HG03095 (cell line): ENCODE results near the gene ST6GALNAC5.
A peak's percentile ranks its signal among the peaks of the same experiment; 100 is the strongest.
"Not testable (repeated sequence)": the region's sequence is repeated elsewhere in the genome, so short reads cannot be mapped to it uniquely, and the experiment has no call there.

ENCODE experiments used
- ATAC-seq: cut with Tn5 transposase; IDR thresholded peaks from one replicate; pipeline ENCODE4 v1.9.1; 2021; ENCODE audit warnings: moderate library complexity; ENCODE audit not compliant: unreplicated experiment

ST6GALNAC5 gene

GRCh38 chr1:76866566-76866965, 714 bp upstream of the ST6GALNAC5 start:
- ATAC-seq = no peak

GRCh38 chr1:76868154-76868882, 1.0 kb downstream of the ST6GALNAC5 start:
- ATAC-seq = no peak

- ATAC-seq = no peak
Measured at GRCh38 chr1:76868916-76869315, 1.6 kb downstream of the ST6GALNAC5 start.

GRCh38 chr1:76870037-76870436, 2.8 kb downstream of the ST6GALNAC5 start:
- no peak for ATAC-seq

- peak; percentile 98 for ATAC-seq
Measured at GRCh38 chr1:76871355-76871974, 4.2 kb downstream of the ST6GALNAC5 start.

- no peak for ATAC-seq
Measured at GRCh38 chr1:76872944-76873343, 5.7 kb downstream of the ST6GALNAC5 start.

GRCh38 chr1:76876655-76877395, 9.5 kb downstream of the ST6GALNAC5 start:
- no peak for ATAC-seq

GRCh38 chr1:76879014-76879413, 11.7 kb downstream of the ST6GALNAC5 start:
- not testable (repeated sequence) for ATAC-seq

- no peak for ATAC-seq
Measured at GRCh38 chr1:76881762-76882161, 14.5 kb downstream of the ST6GALNAC5 start.

GRCh38 chr1:76891931-76892622, 24.8 kb downstream of the ST6GALNAC5 start:
- no peak for ATAC-seq

- ATAC-seq = no peak
Measured at GRCh38 chr1:76892675-76893074, 25.4 kb downstream of the ST6GALNAC5 start.

GRCh38 chr1:76901158-76901767, 34.0 kb downstream of the ST6GALNAC5 start:
- ATAC-seq = peak; percentile 95

GRCh38 chr1:76905876-76906595, 38.8 kb downstream of the ST6GALNAC5 start:
- ATAC-seq = no peak

- ATAC-seq = no peak
Measured at GRCh38 chr1:76909311-76909710, 42.0 kb downstream of the ST6GALNAC5 start.

- ATAC-seq = no peak
Measured at GRCh38 chr1:76919085-76919484, 51.8 kb downstream of the ST6GALNAC5 start.

- ATAC-seq = no peak
Measured at GRCh38 chr1:76921590-76921989, 54.3 kb downstream of the ST6GALNAC5 start.

GRCh38 chr1:76925825-76926224, 58.5 kb downstream of the ST6GALNAC5 start:
- no peak for ATAC-seq

GRCh38 chr1:76928522-76928921, 61.2 kb downstream of the ST6GALNAC5 start:
- no peak for ATAC-seq

GRCh38 chr1:76929136-76929535, 61.9 kb downstream of the ST6GALNAC5 start:
- no peak for ATAC-seq
